GM19463 (cell line): Measurements from ENCODE around the gene L3MBTL4.
A peak's percentile ranks its signal among the peaks of the same experiment; 100 is the strongest.
"Not testable (repeated sequence)": the region's sequence is repeated elsewhere in the genome, so short reads cannot be mapped to it uniquely, and the experiment has no call there.

Experiments
- ATAC-seq: cut with Tn5 transposase; IDR thresholded peaks from one replicate; pipeline ENCODE4 v1.9.1; 2021; ENCODE audit warnings: mild to moderate bottlenecking, moderate library complexity; ENCODE audit not compliant: unreplicated experiment

L3MBTL4 gene

DNA sequence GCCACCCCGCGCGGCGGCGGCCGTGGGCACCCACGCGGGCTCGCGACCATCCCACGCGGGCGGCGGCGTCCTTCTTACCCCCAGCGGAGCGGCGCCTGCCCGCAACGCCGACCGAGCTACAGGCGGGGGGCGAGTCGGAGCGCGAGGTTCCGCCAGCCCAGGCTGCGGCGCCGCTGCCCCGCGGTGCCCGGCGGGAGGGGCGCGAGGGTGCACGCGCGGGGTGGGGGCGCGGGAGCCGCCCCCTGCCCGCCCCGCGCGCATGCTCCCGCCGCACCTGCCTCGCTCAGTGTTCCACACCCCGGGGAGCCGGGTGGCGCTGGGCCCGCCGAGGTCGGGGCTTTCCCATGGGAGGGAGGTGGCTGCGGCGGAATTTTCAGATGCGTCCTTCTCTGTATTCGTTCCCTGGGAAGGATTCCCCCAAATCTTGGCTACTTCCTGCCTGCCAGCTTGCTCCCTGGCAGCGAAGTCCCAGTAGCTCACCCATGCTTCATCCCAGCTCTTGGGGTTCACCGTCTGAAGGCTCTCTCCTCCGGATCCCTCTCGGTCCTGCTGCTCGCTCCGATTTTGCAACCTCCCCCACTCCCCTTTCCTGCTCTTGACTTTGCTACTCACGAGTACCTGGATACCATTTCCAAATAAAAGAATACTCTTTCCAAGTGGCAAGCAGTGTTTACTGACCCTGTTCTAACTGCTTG is at the start of gene L3MBTL4:
Gene L3MBTL4 (minus strand): TSS at position 189 of the 695 bp plus-strand sequence. CDS start 103,286 bp downstream, outside the sequence.
- ATAC-seq, result peak; percentile 63

- ATAC-seq, result no peak
Measured at GRCh38 chr18:6452194-6452593, 37.5 kb upstream of the L3MBTL4 start.

DNA sequence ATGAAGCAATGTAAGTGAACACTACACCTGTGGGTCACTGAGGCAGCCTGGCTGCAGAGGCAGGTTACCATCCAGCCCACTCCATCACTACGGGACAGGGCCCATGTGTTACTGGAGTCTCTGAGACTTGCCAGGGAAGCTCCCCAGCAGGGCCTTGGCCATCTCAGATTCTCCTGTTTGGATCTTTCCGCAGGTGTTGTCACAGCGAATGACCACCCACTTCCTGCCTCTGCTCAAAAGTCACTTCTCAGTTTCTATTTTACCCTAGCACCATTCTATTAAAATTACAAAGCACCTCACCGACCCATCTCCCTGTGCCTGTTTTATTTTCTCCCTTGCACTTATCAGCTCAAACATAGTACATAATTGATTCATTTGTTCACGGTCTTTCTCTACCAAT is 34.5 kb upstream of the L3MBTL4 start:
- ATAC-seq, result peak; percentile 63

DNA sequence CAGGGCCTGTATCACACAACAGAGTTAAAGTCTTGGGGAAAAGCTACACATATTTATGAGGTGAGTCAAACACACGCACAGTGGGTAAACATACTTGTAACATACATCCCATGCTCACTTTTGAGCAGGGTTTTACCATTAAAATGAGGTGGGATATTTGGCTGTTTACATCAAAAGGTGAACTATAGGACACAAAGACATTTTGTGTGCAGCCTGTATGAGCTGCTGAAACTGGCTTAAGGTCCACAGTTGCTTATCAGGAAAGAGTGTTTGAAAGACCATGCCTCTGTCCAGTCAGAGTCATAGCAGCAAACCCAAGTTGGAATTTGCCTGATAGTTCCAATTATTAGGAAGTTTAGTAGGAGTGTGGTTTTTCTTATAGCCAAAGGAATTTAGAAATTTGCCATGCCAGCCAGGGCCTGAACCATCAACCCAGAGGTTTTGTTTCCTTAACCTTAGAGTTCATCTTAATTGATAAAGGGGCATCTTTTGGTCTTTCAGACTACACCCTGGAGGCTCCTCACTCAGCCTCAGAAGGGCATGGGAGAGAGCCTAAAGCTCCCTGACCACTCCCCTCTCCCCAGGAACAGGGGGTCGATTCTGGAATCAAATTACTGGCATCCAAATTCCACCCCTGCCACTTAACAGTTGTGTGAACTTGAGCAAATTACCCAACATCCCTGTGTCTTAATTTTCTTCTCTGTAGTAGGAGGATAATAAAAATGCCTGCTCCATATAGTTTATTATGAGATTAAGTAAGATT is 29.9 kb upstream of the L3MBTL4 start:
- no peak for ATAC-seq

DNA sequence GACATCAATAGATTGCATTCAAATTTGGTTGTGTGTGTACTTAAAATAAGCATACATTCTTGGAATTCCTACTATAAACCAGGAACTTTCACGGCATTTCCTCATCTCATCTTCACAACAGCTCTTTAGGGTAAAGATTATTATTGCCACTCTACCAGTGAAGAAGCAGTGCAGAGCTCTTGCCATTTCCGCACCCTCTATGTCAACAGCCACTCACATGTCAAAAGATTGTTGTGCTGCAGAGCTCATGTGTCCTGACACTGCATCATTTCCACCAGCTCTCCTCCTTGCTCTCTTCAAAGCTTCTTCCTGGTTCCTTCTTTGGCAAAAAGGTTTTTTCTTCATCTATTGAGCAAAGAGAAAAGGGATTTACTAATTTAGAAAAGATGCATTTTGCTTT is 26.5 kb upstream of the L3MBTL4 start:
- no peak for ATAC-seq

DNA sequence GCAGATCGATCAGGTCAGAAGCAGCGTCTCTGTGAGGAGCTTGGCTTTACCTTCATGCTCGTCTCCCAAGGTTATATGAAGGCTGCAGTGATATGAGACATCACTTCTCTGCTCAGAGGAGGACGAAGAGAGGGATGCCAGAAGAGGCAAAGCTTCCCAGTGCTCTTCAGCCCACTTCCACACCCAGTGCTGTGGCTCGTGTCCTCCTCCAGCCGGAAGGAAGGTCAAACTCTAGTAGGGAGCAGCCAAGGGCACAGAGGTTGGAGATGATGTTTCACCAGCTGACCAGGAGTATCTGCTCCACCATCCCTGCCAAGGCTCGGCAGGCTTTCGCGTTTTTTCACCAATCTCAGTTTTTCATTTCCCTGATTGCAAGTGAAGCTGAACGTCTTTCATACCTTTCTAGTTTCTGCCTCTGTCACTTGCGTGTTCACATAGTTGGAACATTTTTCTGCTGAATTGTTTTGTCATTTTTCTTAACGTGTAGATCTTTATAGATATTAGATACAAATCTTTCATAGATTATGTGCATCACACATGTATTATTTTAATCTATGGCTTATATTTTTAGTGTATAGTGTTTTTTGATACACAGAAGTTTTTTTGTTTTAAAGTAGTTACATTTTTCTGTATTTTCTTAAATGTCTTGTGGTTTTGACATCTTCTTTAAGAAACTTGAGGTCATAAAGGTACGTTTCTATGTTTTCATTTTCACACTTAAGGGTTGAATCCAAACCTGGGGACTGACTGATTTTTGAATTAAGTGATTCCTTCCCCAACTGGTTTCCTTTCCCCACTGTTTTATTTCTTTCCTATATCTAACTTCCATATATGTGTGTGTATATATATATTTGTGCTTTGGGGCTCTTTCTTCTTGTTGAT is 23.5 kb upstream of the L3MBTL4 start:
- ATAC-seq, result no peak

DNA sequence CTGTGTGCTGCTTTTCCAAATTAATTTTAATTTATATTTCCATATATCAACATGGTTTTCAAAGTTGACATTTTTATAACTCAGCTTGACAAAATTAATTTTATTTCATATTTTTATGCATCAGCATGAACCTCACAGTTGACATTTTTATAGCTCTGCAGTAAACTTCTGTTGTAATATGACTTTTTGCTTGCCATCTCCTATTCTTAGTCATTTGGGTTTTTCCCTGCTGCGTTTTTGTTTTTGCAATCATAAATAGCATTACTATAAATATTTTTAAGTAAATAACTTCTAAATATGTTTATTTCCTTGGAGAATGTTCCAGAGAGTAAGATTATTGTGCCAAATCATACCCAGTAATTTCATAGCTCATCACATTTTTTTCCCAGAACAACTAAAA is 21.0 kb upstream of the L3MBTL4 start:
- no peak for ATAC-seq

GRCh38 chr18:6434987-6435709 is 20.4 kb upstream of the L3MBTL4 start:
- no peak for ATAC-seq

DNA sequence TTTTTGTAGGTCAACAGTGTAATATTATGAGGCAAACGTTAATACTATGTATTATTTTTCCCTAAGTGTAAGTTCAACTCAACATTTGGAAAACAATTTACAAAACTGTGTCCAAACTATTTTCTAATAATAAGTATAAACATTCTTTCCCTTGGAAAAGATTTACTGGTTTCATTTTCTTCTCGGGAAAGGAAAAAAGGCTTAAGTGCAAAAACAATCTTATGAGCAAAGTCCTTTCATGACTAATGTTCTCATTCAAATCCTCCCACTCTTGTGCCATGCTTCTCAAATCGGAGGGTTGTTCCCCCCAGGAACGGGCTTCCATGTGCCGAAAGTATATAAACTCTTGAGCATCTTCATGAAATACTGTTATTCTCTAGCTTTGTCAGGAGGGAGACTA is 19.8 kb upstream of the L3MBTL4 start:
- no peak for ATAC-seq

- no peak for ATAC-seq
Measured at GRCh38 chr18:6431659-6432318, 17.1 kb upstream of the L3MBTL4 start.

DNA sequence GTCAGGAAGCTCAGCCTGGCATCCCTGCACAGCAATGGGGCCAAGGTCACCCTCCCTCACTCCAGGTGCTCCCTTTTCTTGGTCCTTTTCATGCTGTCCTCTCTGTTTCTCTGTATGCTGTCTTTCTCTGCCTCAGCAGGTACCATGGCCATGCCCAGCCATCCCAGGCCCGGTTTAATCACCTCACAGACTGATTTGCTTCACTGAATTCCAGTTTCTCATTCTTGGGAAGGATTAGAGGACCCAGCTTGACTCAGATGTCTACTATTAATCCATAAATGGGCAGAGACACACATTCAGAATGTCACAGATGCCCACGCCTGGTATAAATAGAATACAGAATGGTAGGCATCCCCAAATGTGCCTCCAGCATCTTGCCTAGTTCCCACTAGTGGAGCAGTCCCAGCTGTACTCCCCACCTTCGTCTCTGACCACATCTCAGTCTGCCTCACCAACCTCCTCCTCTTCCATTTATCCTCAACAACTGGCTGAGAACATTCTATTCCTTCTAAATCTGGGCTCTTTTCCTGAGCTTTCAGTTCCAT is 14.2 kb upstream of the L3MBTL4 start:
- no peak for ATAC-seq

GRCh38 chr18:6427286-6427685 is 12.6 kb upstream of the L3MBTL4 start:
- no peak for ATAC-seq

DNA sequence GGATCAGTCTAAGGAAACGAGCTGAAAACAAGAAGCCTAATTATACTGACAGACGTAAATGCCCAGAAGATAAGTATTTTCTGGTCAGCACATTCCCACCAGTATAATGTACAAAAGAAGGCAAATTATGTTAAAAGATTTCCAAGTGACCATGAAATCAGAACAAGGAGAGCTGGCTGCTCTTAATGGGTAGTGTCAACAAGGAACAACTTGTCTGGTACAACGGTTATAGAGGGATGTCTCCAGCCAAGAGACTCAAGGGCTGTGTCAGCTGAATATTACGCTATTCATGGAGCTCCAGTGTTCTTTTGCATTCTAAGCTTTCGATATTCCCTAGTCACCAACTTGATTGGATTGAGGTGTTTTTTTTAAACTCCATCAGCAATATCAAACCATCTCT is 8.6 kb upstream of the L3MBTL4 start:
- ATAC-seq, result no peak

DNA sequence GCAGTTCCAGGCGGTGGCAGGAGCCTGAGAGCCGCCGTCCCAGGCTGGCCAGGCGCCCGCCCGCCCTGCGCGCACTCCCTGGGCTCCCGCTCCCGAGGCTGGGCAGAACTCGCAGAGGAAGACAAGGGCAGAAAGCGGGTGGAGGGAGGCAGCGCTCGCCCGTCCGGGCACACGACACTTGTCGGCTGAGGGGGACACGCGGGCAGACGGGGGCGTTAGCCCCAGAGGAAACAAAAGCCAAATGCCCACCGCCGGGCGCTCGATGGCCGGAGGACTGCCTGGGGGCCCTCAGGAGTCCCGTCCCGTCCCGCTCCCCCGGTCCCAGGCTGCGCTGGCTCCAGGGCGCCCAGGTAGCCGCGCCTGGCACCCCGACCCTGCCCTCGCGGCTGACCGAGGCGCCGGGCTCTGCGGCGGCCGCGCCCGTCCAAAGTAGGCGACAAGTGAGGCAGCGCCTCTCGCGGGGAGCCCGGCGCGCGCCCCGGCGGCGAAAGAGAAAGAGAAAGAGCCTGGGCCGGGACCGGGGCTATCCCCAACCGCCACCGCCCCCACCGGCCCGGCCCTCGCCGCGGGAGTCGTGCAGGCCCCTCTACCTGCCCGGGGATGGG is 491 bp downstream of the L3MBTL4 start:
- ATAC-seq, result peak; percentile 84

GRCh38 chr18:6413579-6414117 is 1.1 kb downstream of the L3MBTL4 start:
- ATAC-seq, result no peak

DNA sequence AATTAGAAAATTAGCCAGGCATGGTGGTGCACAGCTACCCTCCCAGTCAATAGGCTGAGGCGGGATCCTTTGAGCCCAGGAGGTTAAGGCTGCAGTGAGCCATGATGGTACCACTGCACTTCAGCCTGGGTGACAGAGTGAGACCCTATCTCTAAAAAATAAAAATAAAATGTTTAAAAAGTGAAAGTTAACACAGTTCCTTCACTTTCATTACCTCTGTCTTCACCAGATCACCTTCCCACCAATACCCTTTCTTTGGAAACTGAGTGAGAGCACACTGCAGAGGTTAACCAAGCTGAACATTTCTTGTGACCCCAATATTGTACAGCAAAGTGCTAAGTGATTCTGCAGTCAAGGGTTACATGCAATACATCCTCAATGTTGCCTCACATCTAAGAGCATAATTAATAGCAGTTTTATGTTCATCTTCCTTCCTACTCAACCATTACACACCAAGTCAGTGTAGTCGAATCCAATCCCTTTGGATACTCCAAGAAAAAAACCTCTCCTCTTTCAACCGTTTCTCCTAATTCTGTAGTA is 1.7 kb downstream of the L3MBTL4 start:
- no peak for ATAC-seq

DNA sequence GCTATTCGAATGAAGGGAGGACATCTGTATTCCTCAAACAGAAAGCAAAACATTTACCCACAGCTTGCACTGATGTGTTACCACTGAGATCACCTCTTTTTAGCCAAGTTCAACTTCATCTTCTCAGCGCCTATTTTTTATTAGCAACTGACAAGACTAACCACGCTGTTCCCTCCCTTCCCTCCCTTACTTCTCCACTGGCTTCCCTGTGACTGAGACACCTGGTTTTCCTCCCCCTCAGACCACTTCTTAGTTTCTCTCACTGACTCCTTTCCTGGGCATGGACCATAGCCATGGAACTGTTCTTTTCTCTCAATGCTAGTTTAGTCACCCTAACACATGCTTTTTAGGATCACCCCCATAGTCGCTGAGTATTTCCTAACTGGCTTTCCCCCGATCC is 3.3 kb downstream of the L3MBTL4 start:
- no peak for ATAC-seq

- ATAC-seq, result no peak
Measured at GRCh38 chr18:6409933-6410332, 4.8 kb downstream of the L3MBTL4 start.

- ATAC-seq, result not testable (repeated sequence)
Measured at GRCh38 chr18:6408543-6408942, 6.2 kb downstream of the L3MBTL4 start.
